Right kidney (tissue), 1 donor: ENCODE data around the gene LRRTM1.

Experiments
- DNase-seq: peaks from one replicate; pipeline ENCODE4 v3.0.0-alpha.2; 2016

Gene LRRTM1

DNA sequence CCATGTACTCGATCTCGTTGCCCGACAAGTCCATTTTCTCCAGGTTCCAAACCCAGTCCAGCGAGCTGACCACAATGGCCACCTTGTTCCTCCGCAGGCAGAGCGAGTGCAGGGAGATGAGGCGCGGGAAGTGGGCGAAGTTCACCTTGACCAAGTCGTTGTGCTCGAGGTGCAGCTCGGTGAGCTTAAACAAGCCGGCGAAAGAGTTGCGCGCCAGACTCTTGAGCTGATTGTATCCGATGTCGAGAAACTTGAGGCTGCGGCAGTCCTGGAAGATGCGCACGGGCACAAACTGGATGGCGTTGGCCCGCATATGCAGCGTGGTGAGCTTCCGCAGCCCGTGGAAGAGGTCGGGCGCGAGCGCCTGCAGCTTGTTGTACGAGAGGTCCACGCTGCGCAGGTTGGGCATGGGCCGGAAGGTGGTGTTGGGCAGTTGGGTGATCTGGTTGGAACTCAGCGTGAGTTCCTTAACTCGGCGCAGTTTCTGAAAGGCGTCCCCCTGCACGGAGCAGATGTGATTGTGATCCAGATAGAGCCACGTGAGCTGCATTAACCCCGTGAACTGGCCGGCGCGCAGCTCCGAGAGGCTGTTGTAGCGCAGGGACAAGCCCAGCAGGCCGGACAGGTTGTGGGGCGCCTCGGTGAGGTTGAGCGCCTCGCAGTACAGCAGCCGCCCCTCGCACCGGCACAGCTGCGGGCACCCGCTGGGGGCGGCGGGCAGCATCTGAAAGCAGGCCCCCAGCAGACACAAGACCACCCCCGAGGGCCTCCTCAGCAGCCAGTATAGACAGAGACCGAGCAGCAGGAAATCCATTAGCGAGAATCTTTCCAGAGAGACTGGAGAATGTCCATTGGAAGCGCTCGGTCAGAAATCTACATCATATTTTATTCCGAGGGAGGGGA, 1.3 kb downstream of the LRRTM1 start:
- peak; percentile 81 for DNase-seq

DNA sequence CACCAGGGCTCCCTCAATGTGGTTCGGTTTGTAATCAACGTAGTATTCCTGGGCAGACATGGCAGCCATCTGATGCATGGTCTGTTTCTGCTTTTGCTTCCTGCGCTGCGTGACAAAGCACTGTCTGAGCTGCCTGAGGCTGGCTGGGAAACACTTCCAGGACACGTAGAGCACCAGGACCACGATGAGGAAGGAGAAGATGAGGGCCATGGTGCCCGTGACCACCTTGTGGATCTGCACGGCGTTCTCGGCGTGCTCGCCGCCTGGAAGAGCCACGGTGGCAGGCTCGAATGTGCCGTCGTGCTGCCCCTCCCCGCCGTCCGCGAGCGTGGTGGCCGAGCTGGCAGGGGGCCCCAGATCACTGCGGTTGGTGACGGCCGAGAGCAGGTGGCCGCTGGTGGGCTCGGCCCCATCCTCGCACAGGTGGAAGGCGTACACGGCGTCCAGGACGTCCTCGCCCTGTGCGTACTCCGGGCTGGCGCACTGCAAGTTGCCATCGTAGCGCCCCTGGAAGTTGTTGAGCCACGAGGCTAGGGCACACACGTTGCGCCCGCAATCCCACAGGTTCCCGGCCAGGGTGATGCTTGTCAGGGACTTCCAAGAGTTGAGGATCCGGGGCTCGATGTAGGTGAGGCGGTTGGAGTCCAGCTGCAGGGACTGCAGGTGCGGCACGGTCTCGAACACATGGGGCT, 2.1 kb downstream of the LRRTM1 start:
- peak; percentile 80 for DNase-seq

DNA sequence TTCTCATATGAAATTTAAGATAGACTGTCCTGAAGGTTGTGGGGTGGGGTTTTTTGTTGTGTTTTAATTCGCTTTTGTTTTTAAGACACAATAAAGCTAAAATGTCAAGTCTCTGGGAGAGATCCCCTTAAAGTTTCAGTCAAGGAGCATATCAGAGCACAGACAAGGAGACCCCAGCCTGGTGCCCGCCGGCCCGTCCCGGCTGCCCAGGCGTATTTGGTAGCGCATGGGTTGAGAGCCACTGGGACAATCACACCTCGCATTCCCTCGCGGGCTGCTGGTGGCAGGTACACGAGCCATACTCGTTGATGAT, 2.6 kb downstream of the LRRTM1 start:
- DNase-seq, result no peak

DNA sequence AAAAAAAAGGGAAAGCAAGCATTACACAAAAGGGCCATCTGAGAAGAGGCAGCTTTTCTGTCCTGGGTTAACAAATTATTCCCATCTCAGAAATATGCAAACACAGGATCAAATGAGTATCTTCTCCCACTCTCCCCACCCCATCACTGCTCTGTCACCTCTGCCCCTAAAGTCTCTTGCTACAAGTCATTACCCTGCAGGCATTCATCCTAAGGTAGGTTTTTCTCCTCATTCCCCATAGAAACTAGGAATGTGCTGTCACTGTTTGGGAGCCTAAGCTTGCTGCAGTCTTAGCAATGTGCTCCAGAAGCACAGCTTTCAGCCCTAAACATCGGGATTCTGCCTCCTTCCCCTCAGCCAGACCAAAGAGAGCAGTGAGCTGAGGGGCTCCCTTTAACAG, 3.6 kb downstream of the LRRTM1 start:
- no peak for DNase-seq

DNA sequence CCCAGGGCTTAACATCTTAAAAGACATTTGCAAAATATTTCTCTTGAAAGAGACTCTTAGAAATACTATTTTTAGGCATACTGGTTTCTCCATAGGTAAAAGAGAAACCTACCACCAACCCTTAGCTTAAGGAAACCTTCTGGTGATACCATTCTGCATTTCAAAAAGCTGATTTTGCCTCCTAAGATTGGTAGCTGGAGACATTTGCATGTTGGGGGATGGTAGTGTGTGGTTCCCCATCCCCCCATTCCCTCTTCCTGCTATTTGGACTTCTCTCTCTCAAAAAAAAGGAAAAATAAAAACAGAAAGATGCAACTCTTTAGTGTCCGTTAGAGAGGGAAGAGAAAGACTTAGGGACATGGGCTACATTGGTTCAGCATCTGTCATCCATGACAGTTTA, 4.2 kb downstream of the LRRTM1 start:
- DNase-seq, result no peak

DNA sequence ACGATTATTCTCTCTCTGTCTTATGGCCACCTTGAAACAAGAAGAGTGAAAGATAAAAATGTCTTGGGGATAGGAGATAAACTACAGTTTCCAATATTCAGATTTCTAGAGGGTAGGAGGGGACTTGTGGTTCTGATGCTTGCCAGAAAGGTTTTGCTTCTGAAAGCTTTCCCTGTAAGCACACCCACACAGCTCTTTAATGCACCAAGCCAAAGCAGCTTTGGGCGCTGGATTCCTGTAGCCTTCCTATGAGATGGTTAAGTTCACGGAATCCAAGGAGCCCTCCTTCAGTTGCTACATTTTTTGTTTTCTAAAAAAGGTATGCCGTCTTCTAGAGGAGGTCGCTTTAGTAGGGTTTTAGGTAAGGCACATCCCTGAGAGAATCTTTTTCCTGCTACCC, 4.9 kb downstream of the LRRTM1 start:
- no peak for DNase-seq

DNA sequence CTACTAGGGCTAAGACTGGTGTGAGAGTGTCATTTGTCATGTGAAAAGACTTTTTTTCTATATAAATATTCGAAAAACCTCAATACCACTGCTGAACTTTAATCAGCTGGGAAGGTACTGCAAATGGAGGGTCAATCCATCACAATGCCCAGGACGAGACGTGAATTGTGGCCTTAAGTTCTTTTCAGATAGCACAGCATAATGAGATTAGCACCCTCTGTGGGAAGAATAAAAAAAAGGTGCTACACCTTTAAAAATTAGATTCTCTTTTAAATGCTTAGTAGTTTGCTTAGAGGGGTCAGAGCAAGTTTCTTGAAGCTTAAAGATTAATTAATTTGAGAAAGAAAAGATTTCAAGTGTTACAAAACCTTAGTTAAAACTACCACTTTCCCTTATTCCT, 5.6 kb downstream of the LRRTM1 start:
- no peak for DNase-seq

DNA sequence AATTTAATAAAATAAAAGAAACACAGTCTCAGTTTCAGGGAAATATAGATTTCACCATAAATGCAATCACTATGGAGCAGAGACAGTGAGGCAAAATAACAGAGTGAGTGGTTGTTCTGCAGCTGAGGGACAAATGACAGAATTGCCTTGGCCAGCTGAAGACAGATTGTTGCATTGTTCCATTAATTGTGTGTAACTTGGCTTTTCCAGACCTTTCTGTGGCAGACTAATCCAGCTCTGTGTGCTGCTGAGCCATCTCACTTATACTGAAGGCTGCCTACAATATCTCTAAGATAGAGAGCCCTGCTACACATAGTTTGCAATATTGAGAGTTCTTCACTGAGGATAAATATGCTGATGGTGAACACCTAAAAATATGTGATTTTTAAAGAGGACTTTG, 11.5 kb downstream of the LRRTM1 start:
- no peak for DNase-seq

DNA sequence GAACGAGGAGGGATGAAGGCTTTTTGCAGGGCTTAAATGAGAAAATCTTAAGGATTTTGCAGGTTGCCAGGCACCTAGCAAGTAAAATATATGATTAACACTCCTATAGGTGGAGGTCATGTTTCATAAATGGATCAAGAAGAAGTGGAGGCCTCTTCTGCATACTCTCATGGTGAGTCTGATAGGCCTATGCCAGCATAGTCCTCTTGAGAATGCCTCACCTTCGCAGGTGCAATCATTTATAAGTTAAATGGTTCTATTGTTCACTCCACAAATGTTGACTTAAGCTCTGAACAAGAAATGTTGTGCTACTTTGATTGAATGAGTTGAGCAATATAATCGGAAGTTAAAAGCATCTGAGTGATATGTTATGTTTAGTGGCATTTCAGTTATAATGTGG, 12.1 kb downstream of the LRRTM1 start:
- no peak for DNase-seq

DNA sequence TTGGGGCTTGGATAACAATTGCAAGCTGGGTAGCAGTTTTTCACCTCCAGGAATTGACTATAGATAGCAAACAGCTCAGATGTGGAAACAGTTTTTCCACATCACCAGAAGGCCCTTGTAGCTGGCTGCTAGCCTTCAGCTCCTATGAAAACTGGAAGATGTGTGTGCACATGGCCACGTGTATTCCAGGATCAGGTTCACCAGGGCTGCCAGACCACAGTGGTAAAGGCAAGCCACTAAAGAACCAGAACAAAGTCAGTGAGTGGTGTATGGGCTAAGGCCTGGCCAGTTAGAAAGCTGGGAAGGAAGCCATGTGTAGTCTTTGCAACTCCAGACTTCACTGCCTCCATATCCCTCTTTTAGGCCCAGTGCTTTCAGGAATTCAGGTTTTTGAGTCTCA, 12.9 kb downstream of the LRRTM1 start:
- no peak for DNase-seq

DNA sequence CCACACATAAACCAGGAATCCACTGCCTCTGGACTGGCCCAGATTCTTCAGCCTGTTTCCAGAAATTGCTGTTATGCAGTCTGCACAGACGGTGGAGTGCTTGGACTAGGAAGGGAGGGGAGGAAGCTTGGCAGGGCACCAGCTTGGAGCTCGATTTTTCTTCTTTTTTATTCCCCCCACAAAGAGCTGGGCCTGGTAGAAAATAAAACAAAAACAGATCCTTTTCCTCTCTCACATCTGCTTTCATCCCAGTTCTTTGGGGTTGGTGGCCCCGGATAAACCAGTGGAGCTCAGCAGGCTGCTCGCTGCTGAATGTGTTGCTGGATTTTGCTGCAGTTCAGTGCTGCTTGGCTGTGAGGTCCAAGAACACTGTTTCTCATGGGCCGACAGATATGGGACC, 16.0 kb downstream of the LRRTM1 start:
- peak; percentile 49 for DNase-seq

DNA sequence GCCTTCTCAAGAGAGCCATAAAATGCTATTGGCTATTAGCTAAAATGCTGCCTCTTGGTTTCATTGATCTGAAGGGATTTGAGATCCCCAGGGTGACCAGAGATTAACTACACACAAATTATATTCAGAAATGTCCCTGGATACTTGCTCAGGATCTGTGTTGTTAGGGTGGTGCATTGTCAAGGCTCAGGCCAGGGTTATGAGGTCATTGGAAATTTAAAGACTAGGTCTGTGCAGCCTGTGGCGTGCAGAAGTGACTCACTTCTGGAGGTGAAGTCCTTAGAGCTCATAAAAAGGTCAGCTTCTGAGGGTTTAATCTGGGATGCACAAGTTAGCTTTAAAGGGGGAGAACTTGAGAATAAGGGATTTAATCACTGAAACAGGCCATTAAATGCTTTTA, 23.5 kb downstream of the LRRTM1 start:
- DNase-seq, result no peak

DNA sequence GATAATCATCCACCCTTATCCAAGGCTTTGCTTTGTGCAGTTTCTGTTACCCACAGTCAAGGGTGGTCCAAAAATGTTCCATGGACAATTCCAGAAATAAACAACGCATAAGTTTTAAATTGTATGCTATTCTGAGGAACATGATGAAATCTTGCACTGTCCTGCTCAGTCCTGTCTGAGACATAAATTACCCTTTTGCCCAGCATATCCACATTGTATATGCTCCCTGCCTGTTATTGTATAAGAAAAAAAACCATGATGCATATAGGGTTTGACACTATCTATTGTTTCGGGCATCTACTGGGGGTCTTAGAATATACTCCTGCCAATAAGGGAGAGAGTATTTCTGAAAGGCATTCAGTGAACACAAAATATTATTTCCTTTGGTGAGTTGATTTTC, 24.0 kb downstream of the LRRTM1 start:
- DNase-seq, result no peak

DNA sequence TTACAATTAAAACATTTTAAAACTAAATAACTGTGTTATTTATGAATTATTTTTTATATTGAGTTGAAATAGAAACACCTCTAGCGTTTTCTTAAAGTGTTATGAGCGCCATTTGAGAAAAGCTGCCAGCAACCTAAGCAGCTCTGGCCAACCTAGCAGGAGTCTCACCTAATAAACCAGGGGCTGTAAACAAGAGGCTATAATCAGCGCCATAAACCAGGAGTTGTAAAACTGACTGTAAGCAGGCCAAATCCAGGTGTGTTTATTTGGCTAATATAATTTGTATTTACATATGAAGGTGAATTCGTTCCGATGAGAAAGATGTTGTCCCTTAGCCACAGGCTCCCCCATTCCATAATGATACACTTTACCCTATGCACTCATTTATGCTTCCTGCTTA, 34.7 kb downstream of the LRRTM1 start:
- no peak for DNase-seq

DNA sequence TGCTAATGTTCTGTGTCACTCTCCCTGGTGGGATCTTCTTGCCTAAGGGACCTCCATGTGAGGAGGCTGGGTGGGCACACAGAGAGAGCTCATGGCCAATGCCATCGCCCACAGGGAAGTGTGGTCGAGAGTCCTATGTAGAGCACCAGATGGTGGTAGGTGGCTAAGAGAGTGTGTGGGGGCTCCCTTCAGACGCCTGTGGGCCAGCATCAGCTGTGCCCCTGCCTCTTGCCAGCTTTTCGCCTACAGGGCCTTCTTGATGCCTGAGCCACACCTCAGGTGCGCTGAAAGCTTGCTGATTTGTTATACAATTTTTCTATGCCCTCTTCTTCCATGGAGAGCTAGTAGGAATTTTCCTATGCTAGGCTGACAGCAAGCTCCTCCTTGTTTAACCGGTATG, 38.3 kb downstream of the LRRTM1 start:
- DNase-seq, result no peak

DNA sequence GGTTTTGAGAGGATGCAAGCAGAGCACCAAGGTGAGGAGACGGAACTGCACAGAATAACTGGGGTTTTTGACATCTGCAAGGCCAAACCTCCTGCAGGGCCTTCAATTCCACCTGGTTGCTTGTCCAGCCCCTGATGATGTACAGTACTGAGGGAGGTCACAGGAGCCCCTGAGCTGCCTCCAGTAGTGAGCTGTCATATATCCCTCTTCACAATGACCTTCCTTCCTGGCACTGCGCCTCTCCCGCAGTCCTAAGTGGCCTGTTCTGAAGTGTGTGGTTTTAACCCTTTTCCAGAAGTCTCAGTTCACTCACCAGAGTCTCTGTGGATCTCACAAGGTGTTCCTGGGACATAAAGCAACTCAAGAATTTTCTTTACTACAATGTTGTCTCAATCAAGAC, 45.3 kb downstream of the LRRTM1 start:
- no peak for DNase-seq

DNA sequence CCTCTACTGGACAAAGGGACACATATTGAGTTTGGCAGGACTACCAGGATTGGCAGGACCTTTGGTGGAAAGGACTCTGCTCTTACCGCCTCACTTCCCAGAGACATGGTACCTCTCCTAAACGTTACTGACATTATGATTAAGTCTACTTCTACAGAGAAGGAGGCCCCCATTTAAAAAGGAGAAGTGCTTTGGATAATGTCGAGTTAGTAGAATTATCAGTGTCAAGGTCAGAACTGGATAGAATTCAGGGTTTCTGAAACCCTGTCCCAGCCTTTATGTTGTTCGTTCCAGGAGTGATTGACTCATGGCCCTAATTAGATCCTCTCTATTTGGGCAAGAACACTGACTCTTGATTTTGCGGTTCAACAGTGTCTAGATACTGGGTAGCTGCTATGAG, 45.8 kb downstream of the LRRTM1 start:
- DNase-seq, result no peak

DNA sequence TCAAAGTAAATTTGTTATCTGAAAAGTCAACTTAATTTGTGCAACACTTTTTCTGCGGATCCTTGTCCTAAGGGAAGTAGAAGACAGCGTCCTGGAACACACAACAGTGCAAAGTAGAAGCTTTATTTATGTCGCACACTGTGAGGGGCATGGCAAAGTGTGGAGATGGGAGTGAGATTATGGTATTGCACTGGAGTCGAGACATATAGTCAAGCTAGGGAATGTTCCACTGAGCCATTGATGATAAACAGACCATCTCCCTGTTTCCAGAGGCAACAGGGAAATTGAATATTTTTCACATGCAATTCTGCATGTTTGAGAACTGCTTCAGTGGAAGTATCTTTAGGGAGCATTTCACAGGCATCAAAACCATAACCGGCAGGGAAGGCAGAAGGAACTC, 46.2 kb downstream of the LRRTM1 start:
- DNase-seq, result no peak

DNA sequence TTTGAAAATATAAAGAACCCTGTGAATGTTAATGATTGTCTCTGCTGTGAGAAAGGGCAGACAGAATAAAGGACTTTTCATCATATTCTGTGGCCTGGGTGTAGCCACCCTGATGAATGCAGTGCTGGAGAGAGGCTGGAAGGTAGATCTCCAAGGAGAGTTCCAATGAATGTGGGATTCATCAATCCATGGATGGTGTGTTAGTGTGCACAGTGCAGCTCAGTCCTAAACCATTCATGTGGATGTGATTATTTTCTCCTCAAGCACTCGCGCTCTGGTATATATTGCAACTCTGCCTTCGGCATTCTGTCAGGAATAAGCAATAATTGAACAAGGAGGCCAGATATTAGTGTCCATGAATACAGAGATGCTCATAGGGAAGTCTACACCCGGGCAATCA, 47.1 kb downstream of the LRRTM1 start:
- DNase-seq, result no peak

DNA sequence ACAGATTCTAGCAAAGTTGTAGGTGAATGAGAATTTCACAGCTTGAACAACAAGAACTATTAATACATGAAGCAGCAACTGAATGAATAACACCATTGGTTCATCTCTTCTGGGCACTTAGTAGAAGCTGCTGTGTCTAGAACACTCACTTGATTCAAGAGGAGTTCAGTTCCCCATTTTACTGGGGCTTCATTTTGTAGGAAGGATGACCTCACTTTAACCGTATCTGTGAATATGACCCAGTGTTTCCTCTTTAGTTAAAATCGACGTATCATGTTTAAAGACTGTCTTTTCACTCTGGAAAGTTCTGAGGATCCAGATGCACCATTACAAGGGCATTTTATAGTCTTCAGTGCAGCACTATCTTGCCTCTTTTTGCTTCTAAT, 47.8 kb downstream of the LRRTM1 start:
- no peak for DNase-seq

DNA sequence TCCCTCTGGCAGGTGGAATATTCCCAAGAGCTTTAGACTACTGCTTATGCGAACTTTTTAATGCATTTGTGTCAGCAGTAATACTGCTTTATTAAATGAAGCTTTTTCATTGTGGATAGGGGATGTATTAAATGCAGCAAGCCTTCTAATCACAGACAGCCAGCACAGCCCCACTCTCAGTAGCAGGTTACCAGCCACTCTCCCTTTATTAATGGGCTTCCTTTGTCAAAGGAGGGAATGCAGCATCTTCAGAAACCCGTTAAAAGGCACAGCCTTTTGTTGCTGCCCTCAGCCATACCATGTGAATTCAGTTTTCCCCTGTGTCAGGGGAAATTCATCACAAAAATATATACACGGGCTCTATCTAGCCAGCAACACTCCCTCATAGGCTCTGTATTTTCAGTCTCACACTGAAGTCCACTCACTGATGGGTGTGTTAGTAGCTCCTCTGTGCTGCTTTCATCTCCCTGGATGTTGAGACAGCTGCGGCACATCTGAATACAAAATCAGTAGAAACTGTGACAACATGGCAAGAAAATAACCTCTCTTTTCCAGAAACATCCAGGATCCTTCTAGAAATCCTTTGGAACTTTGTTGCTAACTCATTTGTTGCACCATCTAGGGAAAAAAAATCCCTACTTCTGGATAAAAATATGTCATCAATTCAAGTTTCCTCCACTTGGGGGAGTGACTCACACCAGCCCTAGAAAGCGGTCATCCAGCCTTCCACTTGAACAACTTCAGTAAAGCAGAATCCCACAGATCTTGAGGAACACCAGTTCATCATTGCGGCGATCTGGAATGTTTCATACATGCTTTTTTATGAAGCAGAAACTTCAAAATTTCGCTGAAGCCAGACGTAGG, 48.4 kb downstream of the LRRTM1 start:
- DNase-seq, result no peak

DNA sequence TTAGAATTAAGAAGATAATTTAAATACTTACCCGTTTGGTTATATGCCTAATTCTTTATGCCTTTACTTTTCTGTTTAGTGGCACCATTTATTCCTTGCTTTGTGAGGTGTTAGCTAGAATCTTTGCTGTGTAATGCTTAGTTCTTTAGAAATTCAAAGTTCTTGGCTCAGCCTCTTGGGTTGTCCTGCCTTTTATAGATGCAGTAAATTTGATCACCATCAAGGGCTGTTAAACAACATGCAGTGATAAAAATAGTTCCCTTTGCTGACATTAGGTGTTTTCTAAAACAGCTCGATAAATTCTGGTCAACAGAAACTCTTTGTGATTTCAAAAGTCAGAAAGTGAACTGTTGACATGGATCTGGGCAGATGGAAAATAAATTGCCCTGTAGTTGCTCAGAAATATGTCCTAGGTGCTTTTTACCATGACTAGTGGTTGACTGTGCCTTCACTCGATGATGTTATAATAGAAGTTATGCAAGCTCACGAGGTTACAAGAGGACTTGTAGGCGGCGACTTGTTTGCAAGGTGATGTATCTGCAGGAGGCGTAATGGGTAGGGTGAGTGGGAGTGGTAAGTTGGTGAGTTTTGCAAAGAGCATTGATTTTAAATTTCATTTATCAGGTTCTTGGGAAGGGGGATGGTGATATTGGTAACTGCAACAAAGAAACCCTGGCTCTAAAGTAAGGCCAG, 52.1 kb downstream of the LRRTM1 start:
- DNase-seq, result no peak
